SK-N-SH (cell line): ENCODE results near the gene PLCB1. TPM values are rescaled to one million over a fixed set of nuclear protein-coding genes. Genes with fewer than 3 reads are reported as not detected.
"Not testable (repeated sequence)": the region's sequence is repeated elsewhere in the genome, so short reads cannot be mapped to it uniquely, and the experiment has no call there.

Experiments
- CTCF ChIA-PET: fragments of 300-600, 350-600 bp; formaldehyde crosslinking; extraction: SDS; loops from one replicate; lab custom pipeline; 2021; lab: Yijun Ruan, JAX
- POLR2A ChIA-PET: fragments of 350-600 bp; sonication (Branson Sonifier 250); formaldehyde crosslinking; extraction: SDS; loops from one replicate; lab custom pipeline; 2020; ENCODE audit warnings: antibody characterized with exemption, inconsistent platforms; lab: Yijun Ruan, JAX
- DNase-seq: peaks from one replicate; pipeline ENCODE4 v3.0.0; 2012
- H2AFZ ChIP-seq: fragments of 200-600 bp; sonication (generic); 2 replicates; pipeline ENCODE4 v1.8.1; 2016; ENCODE audit warnings: antibody characterized with exemption, mild to moderate bottlenecking, low read depth
- H3F3A ChIP-seq: fragments of 200-600 bp; sonication (generic); replicated peaks from 2 replicates; pipeline ENCODE3; 2016; ENCODE audit warnings: antibody characterized with exemption, mild to moderate bottlenecking; ENCODE audit not compliant: insufficient read depth
- H3K27ac ChIP-seq, 2 experiments: fragments of 200-500 bp in 1 of 2; fragments of 200-600 bp in 1 of 2; sonication (Bioruptor generic) in 1 of 2; sonication (generic), shearing (Covaris generic) in 1 of 2; 2 replicates each; pipeline versions ENCODE4 v1.5.1 to v1.6.1; 2014 to 2016; ENCODE audit warnings: low read depth in 2 of 2, inconsistent platforms in 1 of 2, low read length in 1 of 2, mild to moderate bottlenecking in 1 of 2, mixed read lengths in 1 of 2
- H3K27me3 ChIP-seq: fragments of 200-600 bp; sonication (generic), shearing (Covaris generic); 2 replicates; pipeline ENCODE4 v1.6.1; 2016; ENCODE audit warnings: mixed run types; ENCODE audit not compliant: insufficient read depth
- H3K36me3 ChIP-seq, 2 experiments: fragments of 200-500 bp in 1 of 2; fragments of 200-600 bp in 1 of 2; sonication (Bioruptor generic) in 1 of 2; sonication (generic) in 1 of 2; replicated peaks in 1 of 2; 2 replicates each; pipeline versions ENCODE3 to v1.5.1; 2014 to 2016; ENCODE audit warnings: low read length in 1 of 2, mild to moderate bottlenecking in 1 of 2; ENCODE audit not compliant: insufficient read depth in 2 of 2, control insufficient read depth in 1 of 2
- H3K4me1 ChIP-seq, 2 experiments: fragments of 200-500 bp in 1 of 2; fragments of 200-600 bp in 1 of 2; sonication (Bioruptor generic) in 1 of 2; sonication (generic), shearing (Covaris generic) in 1 of 2; 2 replicates each; pipeline versions ENCODE4 v1.5.1 to v1.6.1; 2014 to 2016; ENCODE audit warnings: low read depth in 1 of 2, low read length in 1 of 2, mixed run types in 1 of 2; ENCODE audit not compliant: insufficient read depth in 2 of 2, control insufficient read depth in 1 of 2
- H3K4me2 ChIP-seq: fragments of 200-600 bp; sonication (generic), shearing (Covaris generic); 2 replicates; pipeline ENCODE4 v1.6.1; 2017; ENCODE audit warnings: mixed run types
- H3K4me3 ChIP-seq, 2 experiments: fragments of 200-500 bp in 1 of 2; fragments of 200-600 bp in 1 of 2; sonication (Bioruptor generic) in 1 of 2; sonication (generic), shearing (Covaris generic) in 1 of 2; 2 replicates each; pipeline versions ENCODE4 v1.5.1 to v1.8.1; 2014 to 2016; ENCODE audit warnings: low read depth in 2 of 2, inconsistent platforms in 1 of 2, low read length in 1 of 2, mild to moderate bottlenecking in 1 of 2, mixed read lengths in 1 of 2, moderate library complexity in 1 of 2
- H3K79me2 ChIP-seq: fragments of 200-600 bp; sonication (generic); 2 replicates; pipeline ENCODE4 v1.8.1; 2017; ENCODE audit warnings: mild to moderate bottlenecking; ENCODE audit not compliant: insufficient read depth
- H3K9ac ChIP-seq: fragments of 200-600 bp; sonication (generic); 2 replicates; pipeline ENCODE4 v1.6.1; 2017; ENCODE audit warnings: mixed run types
- H3K9me2 ChIP-seq: fragments of 200-600 bp; sonication (generic); 2 replicates; pipeline ENCODE4 v1.6.1; 2017; ENCODE audit warnings: mixed run types
- H3K9me3 ChIP-seq: fragments of 200-600 bp; sonication (generic); 2 replicates; pipeline ENCODE4 v1.6.1; 2017; ENCODE audit warnings: mixed run types, mild to moderate bottlenecking, moderate library complexity
- H4K20me1 ChIP-seq: fragments of 200-600 bp; sonication (generic); 2 replicates; pipeline ENCODE4 v1.6.1; 2017; ENCODE audit warnings: mild to moderate bottlenecking, mixed run types; ENCODE audit not compliant: insufficient read depth
- EZH2phosphoT487 ChIP-seq: fragments of 200-600 bp; sonication (generic); IDR thresholded peaks from 2 replicates; pipeline ENCODE4 v1.6.1; 2017; ENCODE audit warnings: low read depth, mixed run types, mild to moderate bottlenecking, antibody characterized with exemption, moderate library complexity, borderline replicate concordance
- FOSL2 ChIP-seq: IDR thresholded peaks from 2 replicates; pipeline ENCODE4 v1.4.0; 2012; ENCODE audit warnings: low read depth, mild to moderate bottlenecking, moderate library complexity, borderline replicate concordance
- GATA2 ChIP-seq: sonication (generic); formaldehyde crosslinking; IDR thresholded peaks from 2 replicates; pipeline ENCODE4 v1.5.0; 2020; ENCODE audit warnings: mild to moderate bottlenecking, missing genetic modification reagents
- NFIC ChIP-seq: IDR thresholded peaks from 2 replicates; pipeline ENCODE4 v1.4.0; 2012; ENCODE audit warnings: borderline replicate concordance
- RAD21 ChIP-seq: IDR thresholded peaks from 2 replicates; pipeline ENCODE4 v1.6.1; 2012; ENCODE audit warnings: mild to moderate bottlenecking, low read length
- RFX5 ChIP-seq: IDR thresholded peaks from 2 replicates; pipeline ENCODE4 v1.6.1; 2012; ENCODE audit warnings: mild to moderate bottlenecking, improper control_type of control experiment, low read length
- TCF12 ChIP-seq: IDR thresholded peaks from 2 replicates; pipeline ENCODE4 v1.4.0; 2012
- TEAD4 ChIP-seq: IDR thresholded peaks from 2 replicates; pipeline ENCODE4 v1.4.0; 2012; ENCODE audit warnings: mild to moderate bottlenecking, borderline replicate concordance; ENCODE audit not compliant: insufficient read depth
- WGBS: methylation state at CpG from one replicate; pipeline ENCODE4 v1.1.6; 2017; ENCODE audit warnings: low lambda C conversion rate; 5-methylcytosine and 5-hydroxymethylcytosine counted together
- polyA plus RNA-seq, 3 experiments: library from polyadenylated mRNA; depleted of rRNA; stranded (reverse); fragments of >200 nt; gene quantifications; 2 replicates each; pipeline ENCODE4 v1.2.3, GENCODE V29; 2012
- TF ChIP-seq, protein P1 (sequence below): IDR thresholded peaks from 2 replicates; pipeline ENCODE4; 2012
- TF ChIP-seq, protein P2 (sequence below): IDR thresholded peaks from 2 replicates; pipeline ENCODE4 v1.4.0; 2012; ENCODE audit warnings: low read depth, borderline replicate concordance
- TF ChIP-seq, protein P3 (sequence below): IDR thresholded peaks from 2 replicates; pipeline ENCODE4 v1.4.0; 2012; ENCODE audit warnings: low read depth
- TF ChIP-seq, protein P4 (sequence below): IDR thresholded peaks from 2 replicates; pipeline ENCODE4 v1.6.1; 2012; ENCODE audit warnings: mild to moderate bottlenecking, low read depth, low read length, moderate library complexity

PLCB1 gene
- polyA plus RNA-seq, 1 of the 3 experiments (the other 2 are of a cell fraction): 10.5 TPM

DNA sequence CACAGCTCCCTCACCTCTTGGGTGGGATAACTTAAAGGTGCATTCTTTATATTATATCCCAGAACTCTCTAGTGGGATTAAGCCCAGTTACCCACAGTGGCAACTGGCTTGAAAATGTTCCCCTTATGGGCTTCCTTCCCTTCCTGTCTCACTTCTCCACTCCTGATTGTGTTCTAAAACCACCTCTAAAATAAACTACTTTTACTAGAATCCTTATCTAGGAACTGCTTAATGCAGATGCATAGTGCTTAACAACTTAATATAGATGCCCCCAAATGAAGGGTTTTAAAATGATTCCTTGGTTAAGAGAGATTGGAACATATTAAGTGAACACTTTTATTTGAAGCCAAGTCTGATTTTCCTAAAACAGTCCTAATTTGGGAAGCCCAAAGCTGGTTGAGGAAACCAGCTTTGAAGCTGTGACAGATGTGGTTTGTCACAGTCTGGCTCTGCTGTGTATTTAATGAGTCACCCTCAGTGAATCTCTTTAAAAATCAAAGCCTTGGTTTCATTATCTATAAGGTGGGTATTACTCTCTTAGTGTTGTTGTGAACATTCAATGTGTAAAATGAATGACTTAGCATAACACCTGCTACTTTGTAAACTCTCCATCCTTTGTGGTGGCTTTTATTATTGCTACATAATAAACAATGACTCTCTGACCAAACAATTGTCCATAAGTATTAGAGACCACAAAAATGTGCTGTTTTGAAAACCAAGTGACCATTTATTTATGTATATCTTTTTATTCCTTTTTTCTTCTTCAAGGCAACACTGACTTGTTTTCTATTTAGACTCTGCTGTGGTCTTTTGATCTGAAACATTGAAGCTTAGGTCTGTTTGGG is 24.4 kb downstream of the PLCB1 start (continued):
- TF ChIP-seq NFIC: peak; percentile 45; the same call in 1 of the 2 replicates
- no peak for TF ChIP-seq RFX5
- TF ChIP-seq, protein P1, sequence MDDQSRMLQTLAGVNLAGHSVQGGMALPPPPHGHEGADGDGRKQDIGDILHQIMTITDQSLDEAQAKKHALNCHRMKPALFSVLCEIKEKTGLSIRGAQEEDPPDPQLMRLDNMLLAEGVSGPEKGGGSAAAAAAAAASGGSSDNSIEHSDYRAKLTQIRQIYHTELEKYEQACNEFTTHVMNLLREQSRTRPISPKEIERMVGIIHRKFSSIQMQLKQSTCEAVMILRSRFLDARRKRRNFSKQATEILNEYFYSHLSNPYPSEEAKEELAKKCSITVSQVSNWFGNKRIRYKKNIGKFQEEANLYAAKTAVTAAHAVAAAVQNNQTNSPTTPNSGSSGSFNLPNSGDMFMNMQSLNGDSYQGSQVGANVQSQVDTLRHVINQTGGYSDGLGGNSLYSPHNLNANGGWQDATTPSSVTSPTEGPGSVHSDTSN: peak; percentile 59; the same call in 1 of the 2 replicates
- no peak for TF ChIP-seq EZH2phosphoT487
- TF ChIP-seq, protein P2, sequence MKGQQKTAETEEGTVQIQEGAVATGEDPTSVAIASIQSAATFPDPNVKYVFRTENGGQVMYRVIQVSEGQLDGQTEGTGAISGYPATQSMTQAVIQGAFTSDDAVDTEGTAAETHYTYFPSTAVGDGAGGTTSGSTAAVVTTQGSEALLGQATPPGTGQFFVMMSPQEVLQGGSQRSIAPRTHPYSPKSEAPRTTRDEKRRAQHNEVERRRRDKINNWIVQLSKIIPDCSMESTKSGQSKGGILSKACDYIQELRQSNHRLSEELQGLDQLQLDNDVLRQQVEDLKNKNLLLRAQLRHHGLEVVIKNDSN: no peak
- TF ChIP-seq GATA2 (CRISPR knock-in tag): no peak
- TF ChIP-seq TEAD4: no peak
- peak; percentile 56; the same call in 1 of the 2 replicates for TF ChIP-seq FOSL2
- TF ChIP-seq, protein P3, sequence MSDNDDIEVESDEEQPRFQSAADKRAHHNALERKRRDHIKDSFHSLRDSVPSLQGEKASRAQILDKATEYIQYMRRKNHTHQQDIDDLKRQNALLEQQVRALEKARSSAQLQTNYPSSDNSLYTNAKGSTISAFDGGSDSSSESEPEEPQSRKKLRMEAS: no peak
- TF ChIP-seq RAD21: no peak
- TF ChIP-seq TCF12: peak; percentile 75
- TF ChIP-seq, protein P4, sequence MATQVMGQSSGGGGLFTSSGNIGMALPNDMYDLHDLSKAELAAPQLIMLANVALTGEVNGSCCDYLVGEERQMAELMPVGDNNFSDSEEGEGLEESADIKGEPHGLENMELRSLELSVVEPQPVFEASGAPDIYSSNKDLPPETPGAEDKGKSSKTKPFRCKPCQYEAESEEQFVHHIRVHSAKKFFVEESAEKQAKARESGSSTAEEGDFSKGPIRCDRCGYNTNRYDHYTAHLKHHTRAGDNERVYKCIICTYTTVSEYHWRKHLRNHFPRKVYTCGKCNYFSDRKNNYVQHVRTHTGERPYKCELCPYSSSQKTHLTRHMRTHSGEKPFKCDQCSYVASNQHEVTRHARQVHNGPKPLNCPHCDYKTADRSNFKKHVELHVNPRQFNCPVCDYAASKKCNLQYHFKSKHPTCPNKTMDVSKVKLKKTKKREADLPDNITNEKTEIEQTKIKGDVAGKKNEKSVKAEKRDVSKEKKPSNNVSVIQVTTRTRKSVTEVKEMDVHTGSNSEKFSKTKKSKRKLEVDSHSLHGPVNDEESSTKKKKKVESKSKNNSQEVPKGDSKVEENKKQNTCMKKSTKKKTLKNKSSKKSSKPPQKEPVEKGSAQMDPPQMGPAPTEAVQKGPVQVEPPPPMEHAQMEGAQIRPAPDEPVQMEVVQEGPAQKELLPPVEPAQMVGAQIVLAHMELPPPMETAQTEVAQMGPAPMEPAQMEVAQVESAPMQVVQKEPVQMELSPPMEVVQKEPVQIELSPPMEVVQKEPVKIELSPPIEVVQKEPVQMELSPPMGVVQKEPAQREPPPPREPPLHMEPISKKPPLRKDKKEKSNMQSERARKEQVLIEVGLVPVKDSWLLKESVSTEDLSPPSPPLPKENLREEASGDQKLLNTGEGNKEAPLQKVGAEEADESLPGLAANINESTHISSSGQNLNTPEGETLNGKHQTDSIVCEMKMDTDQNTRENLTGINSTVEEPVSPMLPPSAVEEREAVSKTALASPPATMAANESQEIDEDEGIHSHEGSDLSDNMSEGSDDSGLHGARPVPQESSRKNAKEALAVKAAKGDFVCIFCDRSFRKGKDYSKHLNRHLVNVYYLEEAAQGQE: no peak

DNA sequence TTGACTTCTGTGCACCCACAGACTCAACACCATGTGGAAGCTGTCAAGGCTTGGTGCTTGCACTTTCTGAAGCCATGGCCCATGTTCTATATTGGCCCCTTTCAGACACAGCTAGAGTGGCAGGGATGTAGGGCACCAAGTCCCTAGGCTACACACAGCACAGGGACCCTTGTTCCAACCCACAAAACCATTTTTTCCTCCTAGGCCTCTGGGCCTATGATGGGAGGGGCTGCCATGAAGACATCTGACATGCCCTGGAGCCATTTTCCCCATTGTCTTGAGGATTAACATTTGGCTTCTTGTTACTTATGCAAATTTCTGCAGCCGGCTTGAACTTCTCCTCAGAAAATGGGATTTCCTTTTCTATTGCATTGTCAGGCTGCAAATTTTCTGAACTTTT is 27.2 kb downstream of the PLCB1 start:
- H3K9me3 ChIP-seq, H3K4me2 ChIP-seq, H3K27ac ChIP-seq, H3K9me2 ChIP-seq, H3K9ac ChIP-seq, H3K4me3 ChIP-seq, H3K27me3 ChIP-seq, H2AFZ ChIP-seq, POLR2A ChIA-PET, DNase-seq, H3K36me3 ChIP-seq, H4K20me1 ChIP-seq: not testable (repeated sequence)
- WGBS: 83% methylated on average over 1 of the region's 1 CpG
- Histone ChIP-seq H3K4me1 (peaks cover 0 to 48% of the 10 kb centered on the region in 2 experiments; a peak in 2 of 4 replicates), H3K79me2 (peaks cover 63% of the 10 kb centered on the region), H3F3A (peaks cover 38% of the 10 kb centered on the region)
- CTCF ChIA-PET: interaction anchor here (2.2 kb wide), 1 partner anchor 563 kb away, joined by 5 read pairs; no protein-coding TSS in a partner anchor
